ENCODE measurements around the gene DDX23. TPM values are rescaled to one million over a fixed set of nuclear protein-coding genes. Genes with fewer than 3 reads are reported as not detected.
A peak's percentile ranks its signal among the peaks of the same experiment; 100 is the strongest.

The DDX23 gene
- total RNA-seq, 1 experiment from 2014 or later, result 98.1 TPM

DNA sequence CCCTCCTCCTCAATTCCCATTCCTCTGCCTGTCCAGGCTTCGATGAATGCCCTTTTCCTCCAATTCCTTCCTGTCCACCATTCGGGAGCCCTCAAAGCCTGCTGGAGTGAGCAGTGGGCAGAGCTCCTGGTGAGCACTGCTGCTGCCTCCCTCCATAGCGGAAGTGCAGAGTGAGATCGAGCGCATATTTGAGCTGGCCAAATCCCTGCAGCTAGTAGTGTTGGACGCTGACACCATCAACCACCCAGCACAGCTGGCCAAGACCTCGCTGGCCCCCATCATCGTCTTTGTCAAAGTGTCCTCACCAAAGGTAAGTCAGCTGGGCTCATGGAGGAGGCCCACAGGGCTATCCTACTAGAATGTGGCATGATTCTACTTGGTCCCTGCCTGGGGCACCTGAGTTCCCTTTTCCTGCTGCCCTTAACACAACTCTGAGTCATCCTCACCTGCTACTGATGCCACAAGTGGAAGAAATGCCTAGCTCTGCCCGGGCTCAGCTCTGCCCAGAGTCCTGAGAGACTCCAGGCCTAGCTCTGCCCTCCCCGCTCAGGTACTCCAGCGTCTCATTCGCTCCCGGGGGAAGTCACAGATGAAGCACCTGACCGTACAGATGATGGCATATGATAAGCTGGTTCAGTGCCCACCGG, 25.6 kb downstream of the DDX23 start:
- no peak overlapping the region for H3K56ac ChIP-seq (ENCODE audit: insufficient read length, low read depth, low read length)
- Mint-ChIP-seq H3K27ac (peak overlapping the region in 2 of 3 experiments; percentile 17 to 55; a peak in 4 of 7 replicates), H3K36me3 (ENCODE audit: insufficient read depth in 1 of 3, low read depth in 3 of 3) (peaks cover 20 to 77% (median 54%) of the 10 kb centered on the region in 3 experiments; a peak in 6 of 7 replicates), H3K4me1 (peaks cover 13 to 22% of the 10 kb centered on the region in 2 experiments), H3K4me3 (peak overlapping the region in 1 of 2 experiments; percentile 21; a peak in 1 of 5 replicates), H3K27me3 (ENCODE audit: low read depth) (peaks cover 1% of the 10 kb centered on the region; the same call in 1 of the 2 replicates), H3K9me3 (no peaks in the 10 kb centered on the region)
- no peak overlapping the region for H3K4me2 ChIP-seq (ENCODE audit: insufficient read depth, insufficient read length, low read length)
- H2BK15ac ChIP-seq (ENCODE audit: low read depth, low read length), result no peak overlapping the region
- no peaks in the 10 kb centered on the region; the same call in 1 of the 2 replicates for H3K27me3 ChIP-seq (ENCODE audit: insufficient read depth, low read length)
- H3K4me1 ChIP-seq (ENCODE audit: insufficient read depth, low read length), result no peaks in the 10 kb centered on the region
- H4K5ac ChIP-seq (ENCODE audit: insufficient read length, low read depth, low read length), result no peak overlapping the region
- H3K14ac ChIP-seq (ENCODE audit: insufficient read depth, low read length), result no peak overlapping the region
- no peak overlapping the region for H2AFZ ChIP-seq (ENCODE audit: low read length)
- TF ChIP-seq, protein P1, sequence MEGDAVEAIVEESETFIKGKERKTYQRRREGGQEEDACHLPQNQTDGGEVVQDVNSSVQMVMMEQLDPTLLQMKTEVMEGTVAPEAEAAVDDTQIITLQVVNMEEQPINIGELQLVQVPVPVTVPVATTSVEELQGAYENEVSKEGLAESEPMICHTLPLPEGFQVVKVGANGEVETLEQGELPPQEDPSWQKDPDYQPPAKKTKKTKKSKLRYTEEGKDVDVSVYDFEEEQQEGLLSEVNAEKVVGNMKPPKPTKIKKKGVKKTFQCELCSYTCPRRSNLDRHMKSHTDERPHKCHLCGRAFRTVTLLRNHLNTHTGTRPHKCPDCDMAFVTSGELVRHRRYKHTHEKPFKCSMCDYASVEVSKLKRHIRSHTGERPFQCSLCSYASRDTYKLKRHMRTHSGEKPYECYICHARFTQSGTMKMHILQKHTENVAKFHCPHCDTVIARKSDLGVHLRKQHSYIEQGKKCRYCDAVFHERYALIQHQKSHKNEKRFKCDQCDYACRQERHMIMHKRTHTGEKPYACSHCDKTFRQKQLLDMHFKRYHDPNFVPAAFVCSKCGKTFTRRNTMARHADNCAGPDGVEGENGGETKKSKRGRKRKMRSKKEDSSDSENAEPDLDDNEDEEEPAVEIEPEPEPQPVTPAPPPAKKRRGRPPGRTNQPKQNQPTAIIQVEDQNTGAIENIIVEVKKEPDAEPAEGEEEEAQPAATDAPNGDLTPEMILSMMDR (conservative IDR thresholded peaks at IDR 0.05), result no peak
- H2BK20ac ChIP-seq (ENCODE audit: low read depth, low read length, poor library complexity, severe bottlenecking), result no peak overlapping the region
- no peak overlapping the region for H2AK5ac ChIP-seq (ENCODE audit: insufficient read length, low read length)
- no peak overlapping the region for H3K9ac ChIP-seq (ENCODE audit: extremely low read depth, insufficient read length, low read length)
- no peak overlapping the region for H2BK5ac ChIP-seq (ENCODE audit: insufficient read length, low read length)
- no peaks in the 10 kb centered on the region for H3K9me3 ChIP-seq (ENCODE audit: control insufficient read depth, low read depth, low read length)
- no peak overlapping the region for H4K8ac ChIP-seq (replicated peaks; ENCODE audit: insufficient read length, low read depth, low read length)
- no CpG with 5 or more reads among the region's 15 CpGs for WGBS (ENCODE audit: extremely low coverage, insufficient read length, low lambda C conversion rate)
- no peak overlapping the region for H3K4ac ChIP-seq (ENCODE audit: low read depth, low read length)
- no peaks in the 10 kb centered on the region for H3K79me2 ChIP-seq (ENCODE audit: insufficient read depth, low read length)
- H2BK12ac ChIP-seq (ENCODE audit: insufficient read length, low read depth, low read length), result no peak overlapping the region
- H4K91ac ChIP-seq (ENCODE audit: insufficient read length, low read depth, low read length), result no peak overlapping the region
- H3K23ac ChIP-seq (ENCODE audit: insufficient read length, low read depth, low read length), result no peak overlapping the region
- H2BK120ac ChIP-seq (ENCODE audit: low read depth, low read length, poor library complexity, severe bottlenecking), result no peak overlapping the region
- no peaks in the 10 kb centered on the region for H3K79me1 ChIP-seq (ENCODE audit: insufficient read depth, low read depth, low read length, poor library complexity, severe bottlenecking)
- no peak overlapping the region for H3K18ac ChIP-seq (ENCODE audit: insufficient read length, low read depth, low read length)
- H3K23me2 ChIP-seq (ENCODE audit: insufficient read length, low read depth, low read length, poor library complexity, severe bottlenecking), result no peaks in the 10 kb centered on the region
- H4K20me1 ChIP-seq (ENCODE audit: control insufficient read depth, insufficient read depth, insufficient read length), result no peaks in the 10 kb centered on the region
- H3K27ac ChIP-seq (ENCODE audit: insufficient read length, low read depth, low read length), result no peak overlapping the region
- no peak overlapping the region for H3T11ph ChIP-seq (ENCODE audit: low read length)
- DNase-seq, result no peak

Data from H9 (cell line).